ENCODE measurements around the gene CHKA. TPM values are rescaled to one million over a fixed set of nuclear protein-coding genes. Genes with fewer than 3 reads are reported as not detected.

The CHKA gene
- total and polyA plus RNA-seq, 2 donors (not counting 3 experiments of a cell fraction or from before 2014, with no cell fraction given), result 21.4 to 25.1 TPM

GRCh38 chr11:68128682-68129327 lies 7.6 kb upstream of the CHKA start:
- H4K20me1 ChIP-seq (replicated peaks; ENCODE audit: control insufficient read depth, extremely low read depth, insufficient read depth, low read length), result no peaks in the 10 kb centered on the region
- no peak for FAIRE-seq
- BruUV-seq (replicated peaks), result no TSS peak
- intact Hi-C loops (cut with micrococcal nuclease) (no loop called here), dilution Hi-C loops (cut with MboI; ENCODE audit: extremely low pct_ligation_motif_present, low sequenced_read_pairs) (no loop called here)
- H3K9me1 ChIP-seq (replicated peaks; ENCODE audit: control insufficient read depth, extremely low read depth, insufficient read depth, low read length), result no peaks in the 10 kb centered on the region
- no peaks in the 10 kb centered on the region for H3K9me3 ChIP-seq (replicated peaks; ENCODE audit: control insufficient read depth, insufficient read depth, low read length)
- peak overlapping the region in 2 of 3 experiments; percentile 18 to 47 for H3K4me3 ChIP-seq (replicated peaks in 1 of 3; ENCODE audit: insufficient read depth in 1 of 3, low read depth in 1 of 3, low read length in 3 of 3)
- H3K27ac ChIP-seq (ENCODE audit: insufficient read depth, low read depth, low read length), result no peak overlapping the region
- no peaks in the 10 kb centered on the region for H3K27me3 ChIP-seq (ENCODE audit: control insufficient read depth in 2 of 2, insufficient read depth in 2 of 2, low read length in 2 of 2)
- H3K4me1 ChIP-seq (ENCODE audit: control insufficient read depth, extremely low read depth, insufficient read depth, low read length), result no peaks in the 10 kb centered on the region
- H2AFZ ChIP-seq (ENCODE audit: low read depth, low read length), result peak overlapping the region; percentile 47
- H3K4me2 ChIP-seq (ENCODE audit: insufficient read depth, low read length), result peak overlapping the region; percentile 32
- H3K9ac ChIP-seq (replicated peaks; ENCODE audit: extremely low read depth, insufficient read depth, low read length), result peak overlapping the region; percentile 0
- POLR2A ChIA-PET, result interaction anchor here (0.9 kb wide), 1 partner anchor 90 kb away, joined by 3 read pairs; the partner anchor contains the start of gene TCIRG1
- CTCF ChIA-PET, result interaction anchor here (0.9 to 1.6 kb wide), 6 partner anchors 9 to 83 kb away, joined by 3 read pairs; no protein-coding TSS in a partner anchor
- peak; percentile 74 for DNase-seq (ENCODE audit: low read depth, low spot score)
- no peaks in the 10 kb centered on the region for H3K79me2 ChIP-seq (ENCODE audit: control insufficient read depth, insufficient read depth, low read length)
- TF ChIP-seq MAX (IDR thresholded peaks at IDR 0.05; ENCODE audit: insufficient read depth, insufficient read length) (peak; percentile 24), GATA2 (IDR thresholded peaks at IDR 0.05; ENCODE audit: insufficient read depth, insufficient read length, low read depth, low read length) (no peak)
- H3K36me3 ChIP-seq (ENCODE audit: control insufficient read depth in 2 of 2, extremely low read depth in 1 of 2, insufficient read depth in 2 of 2, low read length in 2 of 2), result no peaks in the 10 kb centered on the region

DNA sequence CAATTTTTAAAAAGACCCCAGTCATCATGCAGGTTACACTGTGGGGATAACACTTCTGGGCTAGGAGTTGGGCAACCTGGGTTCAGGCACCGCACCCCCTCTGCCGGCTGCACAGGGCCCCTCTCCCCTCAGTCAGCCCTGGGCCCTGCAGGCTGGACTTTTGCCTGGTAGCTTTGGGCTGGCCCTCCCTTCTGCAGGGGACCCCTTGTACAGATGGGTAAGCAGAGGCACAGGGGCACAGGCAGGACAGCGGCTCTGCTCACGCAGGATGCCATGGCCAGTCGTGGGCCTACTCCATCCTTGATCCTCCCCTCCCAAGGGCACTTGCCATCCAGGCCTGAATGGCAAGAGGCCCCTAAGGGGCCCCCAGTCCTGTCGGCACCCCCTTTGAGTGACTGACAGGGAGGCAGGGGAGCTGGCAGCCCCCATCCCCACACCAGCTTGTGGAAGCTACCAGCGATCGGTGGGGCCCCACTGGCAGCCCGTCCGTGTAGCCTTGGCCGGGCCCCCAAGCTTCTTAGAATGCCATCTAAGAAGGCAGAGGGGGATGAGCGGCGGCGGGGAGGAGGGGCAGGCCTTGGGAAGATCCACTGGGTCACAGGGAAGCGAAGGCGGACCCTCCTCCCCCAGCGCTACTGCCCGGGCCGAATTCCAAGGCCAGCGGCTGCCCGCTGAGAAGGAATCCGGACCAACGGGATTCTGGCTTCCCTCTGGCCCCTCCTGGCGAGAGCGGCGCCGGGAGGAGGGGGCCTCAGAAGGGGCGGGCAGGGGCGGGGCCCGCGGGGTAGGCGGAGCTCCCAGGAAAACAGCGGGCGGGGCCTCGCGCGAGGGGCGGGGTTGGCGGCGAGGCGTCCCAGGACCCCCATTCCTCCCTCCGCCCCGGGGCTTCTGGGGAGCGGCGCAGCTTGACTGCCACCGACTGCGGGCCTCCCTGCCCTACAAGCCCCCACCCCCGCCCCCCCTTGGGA lies 6.8 kb upstream of the CHKA start:
- TF ChIP-seq FOS (IDR thresholded peaks at IDR 0.05; ENCODE audit: borderline replicate concordance, insufficient read depth, low read length) (no peak), JUN (IDR thresholded peaks at IDR 0.05; ENCODE audit: borderline replicate concordance, insufficient read depth, insufficient read length, low read depth) (no peak), POLR2AphosphoS5 (IDR thresholded peaks at IDR 0.05; ENCODE audit: insufficient read depth, low read depth, low read length) (peak; percentile 12), EZH2 (IDR thresholded peaks at IDR 0.05; ENCODE audit: borderline replicate concordance, low read depth, low read length, severe bottlenecking) (no peak)
- Histone ChIP-seq H3K79me2 (ENCODE audit: control insufficient read depth, insufficient read depth, low read length) (no peaks in the 10 kb centered on the region), H3K9me3 (replicated peaks; ENCODE audit: control insufficient read depth, insufficient read depth, low read length) (no peaks in the 10 kb centered on the region), H3K27ac (ENCODE audit: insufficient read depth, low read depth, low read length) (no peak overlapping the region), H3K4me2 (ENCODE audit: insufficient read depth, low read length) (peak overlapping the region; percentile 32), H3K9me1 (replicated peaks; ENCODE audit: control insufficient read depth, extremely low read depth, insufficient read depth, low read length) (no peaks in the 10 kb centered on the region), H3K4me3 (replicated peaks in 1 of 3; ENCODE audit: insufficient read depth in 1 of 3, low read depth in 1 of 3, low read length in 3 of 3) (peak overlapping the region in 2 of 3 experiments; percentile 18 to 47), H3K36me3 (ENCODE audit: control insufficient read depth in 2 of 2, extremely low read depth in 1 of 2, insufficient read depth in 2 of 2, low read length in 2 of 2) (no peaks in the 10 kb centered on the region), H3K27me3 (ENCODE audit: control insufficient read depth in 2 of 2, insufficient read depth in 2 of 2, low read length in 2 of 2) (no peaks in the 10 kb centered on the region), H2AFZ (ENCODE audit: low read depth, low read length) (peak overlapping the region; percentile 62), H3K4me1 (ENCODE audit: control insufficient read depth, extremely low read depth, insufficient read depth, low read length) (no peaks in the 10 kb centered on the region), H4K20me1 (replicated peaks; ENCODE audit: control insufficient read depth, extremely low read depth, insufficient read depth, low read length) (no peaks in the 10 kb centered on the region), H3K9ac (replicated peaks; ENCODE audit: extremely low read depth, insufficient read depth, low read length) (peak overlapping the region; percentile 34)
- DNase-seq (ENCODE audit: low read depth, low spot score), result peak; percentile 78
- BruUV-seq (replicated peaks), result no TSS peak
- peak; percentile 46 for FAIRE-seq
- dilution Hi-C loops (cut with MboI; ENCODE audit: extremely low pct_ligation_motif_present, low sequenced_read_pairs), result no loop called here
- POLR2A ChIA-PET, result interaction anchor here (0.8 to 0.9 kb wide), 2 partner anchors 89 to 679 kb away, joined by 3 read pairs; partner anchors contain the start of gene TCIRG1
- CTCF ChIA-PET, result interaction anchor here (0.9 to 2.2 kb wide), 7 partner anchors 10 to 84 kb away, joined by 3 to 7 read pairs (median 3); no protein-coding TSS in a partner anchor
- intact Hi-C loops (cut with micrococcal nuclease), result no loop called here

Measured in endothelial cell of umbilical vein (primary cell).